Measurements from ENCODE around the gene LMOD2. TPM values are rescaled to one million over a fixed set of nuclear protein-coding genes. Genes with fewer than 3 reads are reported as not detected.

Gene LMOD2
- total RNA-seq, 1 experiment from 2014 or later: not detected

DNA sequence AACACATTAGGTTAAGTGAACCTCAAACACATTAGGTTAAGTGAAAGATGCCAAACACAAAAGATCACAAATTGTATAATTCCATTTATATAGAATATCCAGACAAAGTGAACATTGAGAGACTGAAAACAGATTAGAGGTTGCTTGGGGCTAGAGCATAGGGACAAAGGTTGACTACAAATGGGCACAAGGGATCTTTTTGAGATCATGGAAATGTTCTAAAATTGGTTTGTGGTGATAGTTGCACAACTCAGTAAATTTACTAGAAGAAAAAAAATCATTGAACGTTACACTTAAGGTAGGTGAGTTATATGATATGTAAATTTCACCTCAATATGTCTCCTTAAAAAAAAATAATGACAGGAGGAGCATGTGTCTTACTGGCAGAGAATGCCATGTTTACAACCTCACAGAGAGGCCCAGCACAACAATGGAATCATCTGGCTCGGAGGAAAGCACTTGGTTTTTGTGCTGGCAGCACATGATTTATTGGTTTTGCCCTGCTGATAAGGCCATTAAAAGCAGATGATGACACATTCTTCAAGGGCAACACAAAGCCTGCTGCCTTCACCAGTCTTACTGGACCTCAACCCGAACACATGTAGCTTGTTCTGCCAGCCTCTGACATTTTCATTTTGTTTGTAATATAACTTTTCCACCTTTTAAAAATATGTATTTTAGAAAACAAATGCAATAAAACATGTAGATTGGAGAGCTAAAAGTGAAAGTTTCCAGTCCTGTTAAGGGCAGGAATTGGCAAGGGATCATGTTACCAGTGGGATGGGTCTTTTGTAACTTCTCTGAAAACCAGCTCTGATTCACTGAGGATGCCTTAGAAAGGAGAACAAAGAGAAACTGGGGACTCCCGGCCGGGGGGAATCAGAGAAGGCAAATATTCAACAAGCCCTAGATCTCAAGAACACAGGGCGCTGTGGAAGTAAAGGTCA is 11.9 kb upstream of the LMOD2 start:
- ChIA-PET POLR2A (no interaction called here), CTCF (no interaction called here)

DNA sequence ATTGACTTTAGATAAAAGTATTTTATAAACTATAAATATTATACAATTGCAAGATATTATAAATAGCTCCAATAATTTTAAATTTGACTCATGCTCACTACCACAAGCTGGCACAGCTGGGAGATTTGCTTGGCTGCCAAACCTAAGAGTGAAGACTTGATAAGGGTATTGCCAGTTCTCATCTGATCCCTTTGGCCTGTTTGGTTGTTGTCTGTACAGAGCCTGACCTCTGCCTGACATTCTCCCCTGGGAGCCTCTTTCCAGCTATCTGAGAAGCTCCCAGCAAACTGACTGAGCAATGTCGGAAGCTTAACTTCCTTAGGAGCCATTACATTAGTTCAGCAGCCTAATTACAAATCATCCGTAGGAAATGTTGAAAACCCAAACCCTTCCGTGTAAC is 10.2 kb upstream of the LMOD2 start:
- ChIA-PET POLR2A (no interaction called here), CTCF (no interaction called here)
- no peak for ATAC-seq
- Histone ChIP-seq H3K27ac (ENCODE audit: low read length) (no peak overlapping the region), H3K4me3 (ENCODE audit: low read depth in 2 of 2, low read length in 2 of 2) (no peak overlapping the region), H3K4me1 (ENCODE audit: control insufficient read depth, insufficient read depth, low read length) (no peaks in the 10 kb centered on the region), H3K36me3 (ENCODE audit: control insufficient read depth, insufficient read depth, low read length) (no peaks in the 10 kb centered on the region), H3K27me3 (ENCODE audit: control insufficient read depth, insufficient read depth, low read length) (peaks cover 22% of the 10 kb centered on the region), H3K9me3 (ENCODE audit: control insufficient read depth, insufficient read depth, low read depth, low read length) (no peaks in the 10 kb centered on the region)
- intact Hi-C loops (cut with micrococcal nuclease; ENCODE audit: unreplicated experiment) (no loop called here), in situ Hi-C loops (cut with HindIII; ENCODE audit: low pct_unique_long_range_greater_than_20kb, low sequenced_read_pairs) (no loop called here)
- no peak for DNase-seq (ENCODE audit: low read depth, low spot score)
- TF ChIP-seq POLR2AphosphoS5 (IDR thresholded peaks at IDR 0.05; ENCODE audit: low read depth, low read length) (no peak), TCF7L2 (IDR thresholded peaks at IDR 0.05; ENCODE audit: low read depth, low read length) (no peak), SIN3A (IDR thresholded peaks at IDR 0.05; ENCODE audit: borderline replicate concordance, insufficient read depth, low read depth, low read length) (no peak)
- TF ChIP-seq, protein P1, sequence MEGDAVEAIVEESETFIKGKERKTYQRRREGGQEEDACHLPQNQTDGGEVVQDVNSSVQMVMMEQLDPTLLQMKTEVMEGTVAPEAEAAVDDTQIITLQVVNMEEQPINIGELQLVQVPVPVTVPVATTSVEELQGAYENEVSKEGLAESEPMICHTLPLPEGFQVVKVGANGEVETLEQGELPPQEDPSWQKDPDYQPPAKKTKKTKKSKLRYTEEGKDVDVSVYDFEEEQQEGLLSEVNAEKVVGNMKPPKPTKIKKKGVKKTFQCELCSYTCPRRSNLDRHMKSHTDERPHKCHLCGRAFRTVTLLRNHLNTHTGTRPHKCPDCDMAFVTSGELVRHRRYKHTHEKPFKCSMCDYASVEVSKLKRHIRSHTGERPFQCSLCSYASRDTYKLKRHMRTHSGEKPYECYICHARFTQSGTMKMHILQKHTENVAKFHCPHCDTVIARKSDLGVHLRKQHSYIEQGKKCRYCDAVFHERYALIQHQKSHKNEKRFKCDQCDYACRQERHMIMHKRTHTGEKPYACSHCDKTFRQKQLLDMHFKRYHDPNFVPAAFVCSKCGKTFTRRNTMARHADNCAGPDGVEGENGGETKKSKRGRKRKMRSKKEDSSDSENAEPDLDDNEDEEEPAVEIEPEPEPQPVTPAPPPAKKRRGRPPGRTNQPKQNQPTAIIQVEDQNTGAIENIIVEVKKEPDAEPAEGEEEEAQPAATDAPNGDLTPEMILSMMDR (IDR thresholded peaks at IDR 0.05): no peak
- TF ChIP-seq, protein P2, sequence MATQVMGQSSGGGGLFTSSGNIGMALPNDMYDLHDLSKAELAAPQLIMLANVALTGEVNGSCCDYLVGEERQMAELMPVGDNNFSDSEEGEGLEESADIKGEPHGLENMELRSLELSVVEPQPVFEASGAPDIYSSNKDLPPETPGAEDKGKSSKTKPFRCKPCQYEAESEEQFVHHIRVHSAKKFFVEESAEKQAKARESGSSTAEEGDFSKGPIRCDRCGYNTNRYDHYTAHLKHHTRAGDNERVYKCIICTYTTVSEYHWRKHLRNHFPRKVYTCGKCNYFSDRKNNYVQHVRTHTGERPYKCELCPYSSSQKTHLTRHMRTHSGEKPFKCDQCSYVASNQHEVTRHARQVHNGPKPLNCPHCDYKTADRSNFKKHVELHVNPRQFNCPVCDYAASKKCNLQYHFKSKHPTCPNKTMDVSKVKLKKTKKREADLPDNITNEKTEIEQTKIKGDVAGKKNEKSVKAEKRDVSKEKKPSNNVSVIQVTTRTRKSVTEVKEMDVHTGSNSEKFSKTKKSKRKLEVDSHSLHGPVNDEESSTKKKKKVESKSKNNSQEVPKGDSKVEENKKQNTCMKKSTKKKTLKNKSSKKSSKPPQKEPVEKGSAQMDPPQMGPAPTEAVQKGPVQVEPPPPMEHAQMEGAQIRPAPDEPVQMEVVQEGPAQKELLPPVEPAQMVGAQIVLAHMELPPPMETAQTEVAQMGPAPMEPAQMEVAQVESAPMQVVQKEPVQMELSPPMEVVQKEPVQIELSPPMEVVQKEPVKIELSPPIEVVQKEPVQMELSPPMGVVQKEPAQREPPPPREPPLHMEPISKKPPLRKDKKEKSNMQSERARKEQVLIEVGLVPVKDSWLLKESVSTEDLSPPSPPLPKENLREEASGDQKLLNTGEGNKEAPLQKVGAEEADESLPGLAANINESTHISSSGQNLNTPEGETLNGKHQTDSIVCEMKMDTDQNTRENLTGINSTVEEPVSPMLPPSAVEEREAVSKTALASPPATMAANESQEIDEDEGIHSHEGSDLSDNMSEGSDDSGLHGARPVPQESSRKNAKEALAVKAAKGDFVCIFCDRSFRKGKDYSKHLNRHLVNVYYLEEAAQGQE (IDR thresholded peaks at IDR 0.05; ENCODE audit: insufficient read depth in 1 of 2, low read depth in 2 of 2, low read length in 1 of 2): no peak
- no TSS peak for BruUV-seq (replicated peaks)

More for the DNA sequence above, 11.9 kb upstream of the LMOD2 start:
- H3K4me1 ChIP-seq (ENCODE audit: control insufficient read depth, insufficient read depth, low read length): no peaks in the 10 kb centered on the region
- peaks cover 24% of the 10 kb centered on the region for H3K27me3 ChIP-seq (ENCODE audit: control insufficient read depth, insufficient read depth, low read length)
- intact Hi-C loops (cut with micrococcal nuclease; ENCODE audit: unreplicated experiment) (no loop called here), in situ Hi-C loops (cut with HindIII; ENCODE audit: low pct_unique_long_range_greater_than_20kb, low sequenced_read_pairs) (no loop called here)
- TF ChIP-seq POLR2AphosphoS5 (IDR thresholded peaks at IDR 0.05; ENCODE audit: low read depth, low read length): no peak
- TF ChIP-seq, protein P2 (IDR thresholded peaks at IDR 0.05; ENCODE audit: insufficient read depth in 1 of 2, low read depth in 2 of 2, low read length in 1 of 2): no peak
- TF ChIP-seq TCF7L2 (IDR thresholded peaks at IDR 0.05; ENCODE audit: low read depth, low read length): no peak
- TF ChIP-seq, protein P1 (IDR thresholded peaks at IDR 0.05): no peak
- no peak for TF ChIP-seq SIN3A (IDR thresholded peaks at IDR 0.05; ENCODE audit: borderline replicate concordance, insufficient read depth, low read depth, low read length)
- H3K27ac ChIP-seq (ENCODE audit: low read length): no peak overlapping the region
- DNase-seq (ENCODE audit: low read depth, low spot score) (no peak), ATAC-seq (no peak)
- H3K4me3 ChIP-seq (ENCODE audit: low read depth in 2 of 2, low read length in 2 of 2): no peak overlapping the region
- no peaks in the 10 kb centered on the region for H3K9me3 ChIP-seq (ENCODE audit: control insufficient read depth, insufficient read depth, low read depth, low read length)
- H3K36me3 ChIP-seq (ENCODE audit: control insufficient read depth, insufficient read depth, low read length): no peaks in the 10 kb centered on the region
- BruUV-seq (replicated peaks): no TSS peak

All from Panc1 (cell line).